HepG2 (cell line): Measurements from ENCODE around the gene SSU72. TPM values are rescaled to one million over a fixed set of nuclear protein-coding genes. Genes with fewer than 3 reads are reported as not detected.
A peak's percentile ranks its signal among the peaks of the same experiment; 100 is the strongest.

Source experiments
- ATAC-seq: fragments of 200-7000 bp; cut with Tn5 transposase; 3 replicates; pipeline ENCODE4 v1.9.1; 2020; ENCODE audit warnings: mild to moderate bottlenecking, moderate library complexity
- BruUV-seq: library from RNA; stranded (reverse); fragments of 400-500 nt; replicated peaks from 2 replicates; lab custom pipeline; 2021; lab: Mats Ljungman, UMichigan
- CTCF ChIA-PET: fragments of 300-600 bp; formaldehyde crosslinking; extraction: SDS; loops from one replicate; lab custom pipeline; 2021; ENCODE audit warnings: low total read pairs, inconsistent platforms, low intra/inter-chr PET ratio; lab: Yijun Ruan, JAX
- POLR2A ChIA-PET: fragments of 350-600 bp; sonication (Branson Sonifier 250); formaldehyde crosslinking; loops from one replicate; lab custom pipeline; 2020; ENCODE audit warnings: antibody characterized with exemption, inconsistent platforms; lab: Yijun Ruan, JAX
- DNase-seq: peaks from one replicate; pipeline ENCODE4 v3.0.0-alpha.2; 2015; ENCODE audit warnings: low spot score
- FAIRE-seq: peaks from 3 replicates; lab custom pipeline; 2011; peaks lifted over from hg19 to GRCh38; lab: Jason Lieb, UNC
- H2AFZ ChIP-seq: one replicate; pipeline ENCODE4 v1.6.1; 2011; ENCODE audit warnings: low read length, inconsistent platforms
- H3K27ac ChIP-seq: fragments of 300-600 bp; 3 replicates; pipeline ENCODE4 v1.8.0; 2011; ENCODE audit warnings: mixed run types, mild to moderate bottlenecking, mixed read lengths, low read length, inconsistent platforms; ENCODE audit not compliant: insufficient read depth; ENCODE audit errors: extremely low read length
- H3K27me3 ChIP-seq, 2 experiments: fragments of 200-600 bp in 1 of 2; 2 replicates in 1 of 2; 3 replicates in 1 of 2; pipeline versions ENCODE4 v1.6.0 to v1.8.0; 2011; ENCODE audit warnings: low read length in 2 of 2, mild to moderate bottlenecking in 2 of 2, moderate library complexity in 2 of 2, inconsistent platforms in 1 of 2; ENCODE audit not compliant: insufficient read depth in 2 of 2, control insufficient read depth in 1 of 2
- H3K36me3 ChIP-seq, 2 experiments: fragments of 200-600 bp in 1 of 2; replicated peaks in 1 of 2; 2 replicates in 1 of 2; 3 replicates in 1 of 2; pipeline versions ENCODE4 v1.5.1 to v1.8.0; 2011; ENCODE audit warnings: low read length in 2 of 2, inconsistent platforms in 1 of 2; ENCODE audit not compliant: insufficient read depth in 2 of 2, control insufficient read depth in 1 of 2
- H3K4me1 ChIP-seq: 2 replicates; pipeline ENCODE4 v1.5.1; 2012; ENCODE audit warnings: low read length, inconsistent platforms; ENCODE audit not compliant: insufficient read depth
- H3K4me2 ChIP-seq: 2 replicates; pipeline ENCODE4 v1.6.0; 2011; ENCODE audit warnings: low read depth, low read length, inconsistent platforms
- H3K4me3 ChIP-seq, 3 experiments: fragments of 200-600 bp in 1 of 3; sonication (generic), shearing (Covaris generic) in 1 of 3; replicated peaks in 1 of 3; 2 replicates each; pipeline ENCODE4 v1.5.1; 2011 to 2016; ENCODE audit warnings: low read length in 3 of 3, inconsistent platforms in 2 of 3, low read depth in 2 of 3, mild to moderate bottlenecking in 2 of 3, control low read depth in 1 of 3, mixed read lengths in 1 of 3; ENCODE audit not compliant: insufficient read depth in 1 of 3
- H3K79me2 ChIP-seq: one replicate; pipeline ENCODE4 v1.6.1; 2011; ENCODE audit warnings: low read length, inconsistent platforms; ENCODE audit not compliant: insufficient read depth
- H3K9ac ChIP-seq: 2 replicates; pipeline ENCODE4 v1.6.0; 2011; ENCODE audit warnings: mild to moderate bottlenecking, low read depth, low read length, inconsistent platforms; ENCODE audit not compliant: insufficient read depth
- H3K9me3 ChIP-seq: 2 replicates; pipeline ENCODE4 v1.5.1; 2012; ENCODE audit warnings: mild to moderate bottlenecking, low read length
- H4K20me1 ChIP-seq: 2 replicates; pipeline ENCODE4 v1.6.0; 2011; ENCODE audit warnings: inconsistent platforms, mild to moderate bottlenecking, low read length, moderate library complexity; ENCODE audit not compliant: insufficient read depth
- AGO2 ChIP-seq: fragments of 200-400 bp; formaldehyde crosslinking; optimal IDR thresholded peaks from 2 replicates; pipeline ENCODE3; 2017; ENCODE audit warnings: mild to moderate bottlenecking, low read depth, low read length, moderate library complexity
- ASH2L ChIP-seq: fragments of 300-600, 200-600 bp; sonication (generic); IDR thresholded peaks from 2 replicates; pipeline ENCODE4 v1.7.0; 2017; ENCODE audit warnings: low read depth, mild to moderate bottlenecking, moderate library complexity, mixed read lengths, low read length; ENCODE audit not compliant: insufficient read length
- FIP1L1 ChIP-seq: fragments of 200-400 bp; formaldehyde crosslinking; IDR thresholded peaks from 2 replicates; pipeline ENCODE4 v1.6.1; 2018; ENCODE audit warnings: low read depth, mild to moderate bottlenecking, low read length, moderate library complexity, borderline replicate concordance; ENCODE audit not compliant: insufficient read depth
- IKZF4 ChIP-seq: sonication (generic); formaldehyde crosslinking; IDR thresholded peaks from 2 replicates; pipeline ENCODE4 v1.5.1; 2020; ENCODE audit warnings: borderline replicate concordance, mild to moderate bottlenecking, low read depth, missing genetic modification reagents; ENCODE audit errors: not compliant biosample characterization
- KDM5B ChIP-seq: sonication (generic); formaldehyde crosslinking; IDR thresholded peaks from 2 replicates; pipeline ENCODE4 v1.4.0; 2020; ENCODE audit warnings: missing genetic modification reagents, mild to moderate bottlenecking, borderline replicate concordance
- KMT2A ChIP-seq: sonication (generic); formaldehyde crosslinking; IDR thresholded peaks from 2 replicates; pipeline ENCODE4 v1.4.0; 2020; ENCODE audit warnings: missing genetic modification reagents
- MED1 ChIP-seq: sonication (generic); formaldehyde crosslinking; IDR thresholded peaks from 2 replicates; pipeline ENCODE4 v1.4.0; 2020; ENCODE audit warnings: missing genetic modification reagents
- NCOA1 ChIP-seq: sonication (generic); formaldehyde crosslinking; IDR thresholded peaks from 2 replicates; pipeline ENCODE4 v1.9.0; 2021; ENCODE audit warnings: missing genetic modification reagents
- PLSCR1 ChIP-seq: sonication (generic); formaldehyde crosslinking; IDR thresholded peaks from 2 replicates; pipeline ENCODE4 v1.5.0; 2020; ENCODE audit warnings: missing genetic modification reagents, mild to moderate bottlenecking, borderline replicate concordance
- PRDM10 ChIP-seq: sonication (generic); formaldehyde crosslinking; IDR thresholded peaks from 2 replicates; pipeline ENCODE4 v1.4.0; 2020; ENCODE audit warnings: low read depth, missing genetic modification reagents
- PTBP1 ChIP-seq: fragments of 200-400 bp; formaldehyde crosslinking; IDR thresholded peaks from 2 replicates; pipeline ENCODE4 v1.6.1; 2018; ENCODE audit warnings: low read length, low read depth; ENCODE audit not compliant: poor library complexity, severe bottlenecking
- ZNF501 ChIP-seq: sonication (generic); formaldehyde crosslinking; IDR thresholded peaks from 2 replicates; pipeline ENCODE4 v1.5.1; 2020; ENCODE audit warnings: mild to moderate bottlenecking, moderate library complexity, missing genetic modification reagents
- ZNF713 ChIP-seq: sonication (generic); formaldehyde crosslinking; IDR thresholded peaks from 2 replicates; pipeline ENCODE4 v1.4.0; 2020; ENCODE audit warnings: mild to moderate bottlenecking, missing genetic modification reagents
- ZNF800 ChIP-seq: sonication (generic); formaldehyde crosslinking; IDR thresholded peaks from 2 replicates; pipeline ENCODE4 v1.4.0; 2020; ENCODE audit warnings: missing genetic modification reagents
- WGBS: methylation state at CpG from one replicate; pipeline ENCODE4 v1.1.6; 2017; ENCODE audit warnings: low lambda C conversion rate; 5-methylcytosine and 5-hydroxymethylcytosine counted together
- in situ Hi-C: cut with HindIII; loops from 2 replicates; pipeline ENCODE4 v1.10.0; 2017; ENCODE audit warnings: low pct_unique_long_range_greater_than_20kb; ENCODE audit not compliant: extremely low pct_ligation_motif_present
- intact Hi-C: fragments of 100-400 bp; cut with micrococcal nuclease; formaldehyde crosslinking; loops from one replicate; pipeline ENCODE4 v1.10.0; 2022; ENCODE audit not compliant: unreplicated experiment
- polyA plus RNA-seq, 8 experiments: library from polyadenylated mRNA; depleted of rRNA in 3 of 8; stranded (reverse) in 7 of 8; unstranded in 1 of 8; fragments of >200 nt; fragmentation: Illumina TruSeq in 4 of 8; extraction: Trizol in 4 of 8; gene quantifications; 2 replicates each; pipeline versions ENCODE4 v1.2.1 to v1.2.3, GENCODE V29; 2011 to 2016; ENCODE audit warnings: low read depth in 4 of 8, missing spikeins in 1 of 8, mixed read lengths in 1 of 8; ENCODE audit not compliant: insufficient read depth in 1 of 8
- total RNA-seq, 5 experiments: library from RNA; depleted of rRNA; stranded (reverse); fragments of >200 nt; fragmentation: Illumina TruSeq; extraction: Trizol; gene quantifications; 2 replicates each; pipeline ENCODE4 v1.2.3, GENCODE V29; 2016; ENCODE audit warnings: low read depth in 1 of 5
- TF ChIP-seq, protein P1 (sequence below): sonication (generic); formaldehyde crosslinking; IDR thresholded peaks from 2 replicates; pipeline ENCODE4 v1.5.1; 2020; ENCODE audit warnings: mild to moderate bottlenecking, moderate library complexity, missing genetic modification reagents

The SSU72 gene
- total and polyA plus RNA-seq, 2 of the 13 experiments (the other 11 are each of a cell fraction or from before 2014, with no cell fraction given) = 42.8 to 67.1 TPM

DNA sequence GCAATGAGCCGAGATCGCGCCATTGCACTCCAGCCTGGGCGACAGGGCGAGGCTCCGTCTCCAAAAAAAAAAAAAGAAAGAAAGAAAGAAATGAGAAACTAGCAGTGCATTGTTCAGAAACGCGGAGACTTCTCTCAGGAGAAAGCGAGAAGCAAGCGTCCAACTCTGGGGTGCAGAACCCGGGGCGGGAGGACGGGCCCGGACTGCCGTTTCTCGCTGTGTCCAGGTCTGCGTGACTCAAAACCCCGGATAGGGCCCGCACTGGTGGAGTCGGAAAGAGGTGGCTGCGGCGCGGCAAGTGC lies 40.2 kb upstream of the SSU72 start:
- peaks cover 18% of the 10 kb centered on the region for H3K79me2 ChIP-seq
- no peak overlapping the region for H2AFZ ChIP-seq
- in situ Hi-C loops = loop anchor here (5.0 kb wide), 1 partner anchor 38 kb away; no protein-coding TSS in a partner anchor
- peak overlapping the region; percentile 100 for H3K9ac ChIP-seq
- no peaks in the 10 kb centered on the region for H3K9me3 ChIP-seq
- ATAC-seq (no peak), DNase-seq (no peak), FAIRE-seq (no peak)
- peaks cover 46% of the 10 kb centered on the region for H3K4me1 ChIP-seq
- POLR2A ChIA-PET = interaction anchor here (0.7 to 3.3 kb wide), 9 partner anchors 11 to 167 kb away, joined by 3 to 29 read pairs (median 4); partner anchors contain the start of gene ATAD3A
- H4K20me1 ChIP-seq = peaks cover 8% of the 10 kb centered on the region; the same call in 1 of the 2 replicates
- H3K36me3 ChIP-seq = peaks cover 1 to 14% of the 10 kb centered on the region in 2 experiments; a peak in 2 of 5 replicates
- peak overlapping the region; percentile 99 for H3K27ac ChIP-seq
- 2% methylated on average over 15 of the region's 23 CpGs for whole genome bisulfite sequencing
- CTCF ChIA-PET = no interaction called here
- no TSS peak for BruUV-seq
- H3K4me2 ChIP-seq = peak overlapping the region; percentile 82
- intact Hi-C loops = loop anchor here (5.0 kb wide), 1 partner anchor 38 kb away; no protein-coding TSS in a partner anchor
- no peaks in the 10 kb centered on the region; a peak in 2 of 5 replicates for H3K27me3 ChIP-seq
- H3K4me3 ChIP-seq = peak overlapping the region; percentile 90 to 100 (median 98)
- TF ChIP-seq, protein P1, sequence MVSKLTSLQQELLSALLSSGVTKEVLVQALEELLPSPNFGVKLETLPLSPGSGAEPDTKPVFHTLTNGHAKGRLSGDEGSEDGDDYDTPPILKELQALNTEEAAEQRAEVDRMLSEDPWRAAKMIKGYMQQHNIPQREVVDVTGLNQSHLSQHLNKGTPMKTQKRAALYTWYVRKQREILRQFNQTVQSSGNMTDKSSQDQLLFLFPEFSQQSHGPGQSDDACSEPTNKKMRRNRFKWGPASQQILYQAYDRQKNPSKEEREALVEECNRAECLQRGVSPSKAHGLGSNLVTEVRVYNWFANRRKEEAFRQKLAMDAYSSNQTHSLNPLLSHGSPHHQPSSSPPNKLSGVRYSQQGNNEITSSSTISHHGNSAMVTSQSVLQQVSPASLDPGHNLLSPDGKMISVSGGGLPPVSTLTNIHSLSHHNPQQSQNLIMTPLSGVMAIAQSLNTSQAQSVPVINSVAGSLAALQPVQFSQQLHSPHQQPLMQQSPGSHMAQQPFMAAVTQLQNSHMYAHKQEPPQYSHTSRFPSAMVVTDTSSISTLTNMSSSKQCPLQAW (CRISPR knock-in tag) = 0 out of 2 replicates have a peak, but pooled peaks have one; percentile 50
- TF ChIP-seq ZNF800 (CRISPR knock-in tag) (0 out of 2 replicates have a peak, but pooled peaks have one; percentile 8), NCOA1 (CRISPR knock-in tag) (peak; percentile 7; the same call in 1 of the 2 replicates), PRDM10 (CRISPR knock-in tag) (0 out of 2 replicates have a peak, but pooled peaks have one; percentile 5), IKZF4 (CRISPR knock-in tag) (no peak), MED1 (CRISPR knock-in tag) (no peak), FIP1L1 (0 out of 2 replicates have a peak, but pooled peaks have one; percentile 52), AGO2 (peak; percentile 1), KMT2A (CRISPR knock-in tag) (peak; percentile 45), KDM5B (0 out of 2 replicates have a peak, but pooled peaks have one; percentile 7), ZNF501 (CRISPR knock-in tag) (peak; percentile 87), PLSCR1 (CRISPR knock-in tag) (no peak), PTBP1 (peak; percentile 6), ZNF713 (CRISPR knock-in tag) (0 out of 2 replicates have a peak, but pooled peaks have one; percentile 11), ASH2L (peak; percentile 11)
